Activated CD8-positive, alpha-beta memory T cell treated with anti-CD3 and anti-CD28 coated beads, Interleukin-2, amount 10 ng/mL, durations not matched to agents 7 days and 5 days (primary cell): ENCODE results near the gene TACSTD2. TPM values are rescaled to one million over a fixed set of nuclear protein-coding genes. Genes with fewer than 3 reads are reported as not detected.
"Not testable (repeated sequence)": the region's sequence is repeated elsewhere in the genome, so short reads cannot be mapped to it uniquely, and the experiment has no call there.

Experiments
- ATAC-seq: fragments of 150-1000 bp; cut with Tn5 transposase; one replicate; pipeline ENCODE4 v1.10.0; 2021; ENCODE audit warnings: moderate library complexity
- CTCF ChIA-PET: fragments of 350-600 bp; sonication (Branson Sonifier 250); formaldehyde crosslinking; loops from one replicate; lab custom pipeline; 2021; ENCODE audit warnings: antibody characterized with exemption; lab: Charles Lee
- DNase-seq: peaks from one replicate; pipeline ENCODE4 v3.0.0-alpha.2; 2020
- H3K27ac Mint-ChIP-seq: one replicate; pipeline ENCODE4 v1.8.0; 2021; ENCODE audit warnings: mild to moderate bottlenecking, mixed read lengths
- H3K27me3 Mint-ChIP-seq: one replicate; pipeline ENCODE4 v1.8.0; 2021; ENCODE audit warnings: mixed read lengths
- H3K36me3 Mint-ChIP-seq: one replicate; pipeline ENCODE4 v1.8.0; 2021; ENCODE audit warnings: mild to moderate bottlenecking, mixed read lengths
- H3K4me1 Mint-ChIP-seq: one replicate; pipeline ENCODE4 v1.8.0; 2021; ENCODE audit warnings: mixed read lengths
- H3K4me3 Mint-ChIP-seq: one replicate; pipeline ENCODE4 v1.8.0; 2021; ENCODE audit warnings: mild to moderate bottlenecking, moderate library complexity, mixed read lengths
- H3K9me3 Mint-ChIP-seq: one replicate; pipeline ENCODE4 v1.8.0; 2022; ENCODE audit warnings: low read depth, mixed read lengths
- total RNA-seq, 2 experiments: library from RNA; stranded (reverse); gene quantifications; one replicate each; pipeline ENCODE4 v1.2.3, GENCODE V29; 2021

TACSTD2 gene
- total RNA-seq, 2 experiments from 2014 or later: not detected

- not testable (repeated sequence) for DNase-seq
Measured at GRCh38 chr1:58601921-58602320, 24.9 kb upstream of the TACSTD2 start.

DNA sequence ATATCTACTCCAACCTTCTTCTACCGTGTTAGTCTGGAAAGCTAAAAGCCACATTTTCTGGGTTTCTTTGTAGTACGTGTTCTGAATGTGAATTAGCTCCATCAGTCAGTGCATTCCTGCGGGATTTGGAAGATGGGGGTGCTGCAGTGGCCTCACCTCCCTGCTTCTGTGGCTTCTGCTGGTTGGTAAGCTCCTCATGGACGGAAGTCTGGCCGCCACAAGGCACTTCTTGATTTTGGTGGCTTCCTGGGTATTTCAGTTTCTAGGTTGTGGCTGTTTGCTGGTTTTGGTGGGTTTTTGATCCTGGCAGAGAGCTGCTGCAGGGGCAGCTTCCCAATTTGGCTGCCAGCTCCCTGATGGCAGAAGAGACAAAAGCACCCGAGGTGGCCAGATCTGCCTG is 20.9 kb upstream of the TACSTD2 start:
- H3K27me3 Mint-ChIP-seq: peaks cover 66% of the 10 kb centered on the region
- no peak overlapping the region for H3K27ac Mint-ChIP-seq
- no peak overlapping the region for H3K4me3 Mint-ChIP-seq
- no peak for ATAC-seq
- H3K9me3 Mint-ChIP-seq: no peaks in the 10 kb centered on the region
- DNase-seq: no peak
- peaks cover 8% of the 10 kb centered on the region for H3K4me1 Mint-ChIP-seq
- H3K36me3 Mint-ChIP-seq: no peaks in the 10 kb centered on the region
- CTCF ChIA-PET: no interaction called here

More at GRCh38 chr1:58601921-58602320, 24.9 kb upstream of the TACSTD2 start:
- ATAC-seq, H3K36me3 Mint-ChIP-seq, H3K27ac Mint-ChIP-seq, H3K9me3 Mint-ChIP-seq, CTCF ChIA-PET, H3K4me1 Mint-ChIP-seq, H3K4me3 Mint-ChIP-seq: not testable (repeated sequence)
- peaks cover 76% of the 10 kb centered on the region for H3K27me3 Mint-ChIP-seq

DNA sequence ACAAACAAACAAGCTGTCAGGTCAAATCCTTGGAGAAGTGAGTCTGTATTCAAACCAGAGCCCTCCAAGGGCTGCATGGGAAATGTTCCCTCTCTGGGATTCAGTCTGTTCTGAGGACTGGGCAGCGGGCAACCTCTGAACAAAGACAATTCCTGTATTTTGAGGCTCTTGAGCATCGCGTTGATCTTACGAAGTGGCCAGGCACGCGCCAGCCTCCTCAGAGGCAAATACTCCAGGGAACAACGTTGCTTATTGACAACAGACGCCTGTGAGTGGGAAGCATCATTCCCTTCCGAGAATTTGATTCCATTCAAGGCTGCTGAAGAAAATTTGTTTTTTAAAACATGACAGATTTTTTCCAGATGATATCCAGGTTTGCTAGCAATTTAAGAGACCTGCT is 20.0 kb upstream of the TACSTD2 start:
- no peak for ATAC-seq

GRCh38 chr1:58596631-58597052 is 19.6 kb upstream of the TACSTD2 start:
- H3K27me3 Mint-ChIP-seq: peaks cover 58% of the 10 kb centered on the region
- no peaks in the 10 kb centered on the region for H3K36me3 Mint-ChIP-seq
- H3K27ac Mint-ChIP-seq: no peak overlapping the region

More for the DNA sequence above, 20.0 kb upstream of the TACSTD2 start:
- H3K4me3 Mint-ChIP-seq: no peak overlapping the region
- peaks cover 8% of the 10 kb centered on the region for H3K4me1 Mint-ChIP-seq
- DNase-seq: no peak
- H3K27me3 Mint-ChIP-seq: peaks cover 62% of the 10 kb centered on the region
- CTCF ChIA-PET: interaction anchor here (1.4 kb wide), 1 partner anchor 55 kb away, joined by 4 read pairs; no protein-coding TSS in a partner anchor
- H3K9me3 Mint-ChIP-seq: no peaks in the 10 kb centered on the region
- H3K27ac Mint-ChIP-seq: no peak overlapping the region
- H3K36me3 Mint-ChIP-seq: no peaks in the 10 kb centered on the region

DNA sequence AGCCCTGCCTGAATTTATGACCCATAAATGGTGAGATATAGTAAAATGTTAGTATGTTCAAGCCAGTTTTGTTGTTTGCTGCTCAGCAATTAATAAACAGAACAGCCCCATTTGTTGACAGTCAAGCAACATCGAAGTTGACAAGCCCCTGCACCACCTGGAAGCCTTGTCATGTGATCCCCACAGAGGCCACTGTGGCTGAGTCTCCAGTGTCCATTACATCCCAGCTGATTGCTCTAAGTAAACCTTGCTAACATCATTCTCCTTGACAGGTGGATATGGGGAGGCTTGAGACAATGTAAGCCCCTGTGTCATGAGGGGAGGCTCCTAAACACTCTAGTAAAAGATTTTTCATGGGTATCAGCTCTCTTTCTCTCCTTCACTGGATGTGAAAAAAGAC is 17.5 kb upstream of the TACSTD2 start:
- Mint-ChIP-seq H3K9me3 (no peaks in the 10 kb centered on the region), H3K27me3 (peaks cover 53% of the 10 kb centered on the region), H3K36me3 (no peaks in the 10 kb centered on the region), H3K27ac (no peak overlapping the region), H3K4me3 (no peak overlapping the region), H3K4me1 (peaks cover 8% of the 10 kb centered on the region)
- ATAC-seq (no peak), DNase-seq (no peak)
- CTCF ChIA-PET: no interaction called here

More at GRCh38 chr1:58596631-58597052, 19.6 kb upstream of the TACSTD2 start:
- DNase-seq (no peak), ATAC-seq (no peak)
- Mint-ChIP-seq H3K4me1 (peaks cover 8% of the 10 kb centered on the region), H3K9me3 (no peaks in the 10 kb centered on the region), H3K4me3 (no peak overlapping the region)
- CTCF ChIA-PET: interaction anchor here (1.2 to 1.4 kb wide), 2 partner anchors 20 to 56 kb away, joined by 4 read pairs; no protein-coding TSS in a partner anchor

DNA sequence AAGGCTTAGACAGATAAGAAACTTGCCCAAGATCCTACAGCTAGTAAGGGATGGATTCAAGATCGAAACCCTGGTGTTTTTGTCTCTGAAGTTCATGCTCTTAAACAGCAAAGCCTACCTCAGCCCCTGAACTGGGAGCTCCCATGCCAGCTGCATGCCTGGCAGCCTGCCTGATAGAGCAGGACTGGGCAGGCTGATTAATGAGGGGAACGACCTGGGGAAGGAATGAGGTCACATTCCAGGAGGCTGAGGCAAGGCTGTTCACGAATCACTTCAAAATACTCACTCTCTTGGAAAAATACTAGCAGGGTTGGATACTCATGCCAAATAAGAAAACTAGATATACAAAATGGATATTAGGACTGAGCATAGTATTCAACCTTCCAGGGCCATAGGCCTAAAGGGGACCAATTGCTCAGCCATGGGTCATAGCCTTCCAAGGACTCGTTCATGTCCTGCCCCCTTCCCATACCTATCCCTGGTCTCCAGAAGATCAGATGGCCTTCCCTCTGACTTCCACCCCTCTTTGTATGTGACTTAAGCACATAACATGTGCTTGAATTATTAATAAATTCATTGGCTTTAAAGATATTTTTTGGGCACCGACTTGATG is 15.6 kb upstream of the TACSTD2 start:
- Mint-ChIP-seq H3K27ac (no peak overlapping the region), H3K4me1 (no peaks in the 10 kb centered on the region), H3K4me3 (no peak overlapping the region), H3K9me3 (no peaks in the 10 kb centered on the region), H3K27me3 (peaks cover 44% of the 10 kb centered on the region), H3K36me3 (no peaks in the 10 kb centered on the region)
- ATAC-seq: no peak
- CTCF ChIA-PET: no interaction called here
- no peak for DNase-seq

GRCh38 chr1:58591806-58592205 is 14.8 kb upstream of the TACSTD2 start:
- Mint-ChIP-seq H3K36me3 (no peaks in the 10 kb centered on the region), H3K4me1 (no peaks in the 10 kb centered on the region), H3K9me3 (no peaks in the 10 kb centered on the region), H3K27ac (no peak overlapping the region), H3K4me3 (no peak overlapping the region), H3K27me3 (peaks cover 43% of the 10 kb centered on the region)
- ATAC-seq: no peak
- CTCF ChIA-PET: no interaction called here
- no peak for DNase-seq

DNA sequence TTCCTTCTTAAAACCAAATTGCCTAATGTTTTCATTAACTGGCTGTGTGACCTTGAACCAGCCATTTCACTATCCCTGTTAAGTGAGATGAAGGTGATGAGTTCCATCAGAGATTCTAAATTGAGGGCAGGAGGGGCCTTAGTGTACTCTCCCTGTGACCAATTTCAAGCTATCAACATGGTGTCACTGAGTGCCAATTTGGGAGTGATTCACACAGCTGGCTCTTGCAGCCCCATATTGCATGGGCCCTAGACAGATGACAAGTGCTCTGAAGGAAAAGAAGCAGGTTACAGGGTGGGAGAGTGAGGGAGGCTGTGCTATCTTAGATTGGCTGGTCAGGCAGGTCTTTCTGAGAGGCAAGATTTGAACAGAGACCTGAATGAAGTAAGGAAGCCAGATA is 13.0 kb upstream of the TACSTD2 start:
- CTCF ChIA-PET: no interaction called here
- no peak for ATAC-seq
- no peaks in the 10 kb centered on the region for H3K9me3 Mint-ChIP-seq
- no peak overlapping the region for H3K27ac Mint-ChIP-seq
- H3K36me3 Mint-ChIP-seq: no peaks in the 10 kb centered on the region
- DNase-seq: no peak
- peaks cover 57% of the 10 kb centered on the region for H3K27me3 Mint-ChIP-seq
- peaks cover 3% of the 10 kb centered on the region for H3K4me1 Mint-ChIP-seq
- H3K4me3 Mint-ChIP-seq: no peak overlapping the region

DNA sequence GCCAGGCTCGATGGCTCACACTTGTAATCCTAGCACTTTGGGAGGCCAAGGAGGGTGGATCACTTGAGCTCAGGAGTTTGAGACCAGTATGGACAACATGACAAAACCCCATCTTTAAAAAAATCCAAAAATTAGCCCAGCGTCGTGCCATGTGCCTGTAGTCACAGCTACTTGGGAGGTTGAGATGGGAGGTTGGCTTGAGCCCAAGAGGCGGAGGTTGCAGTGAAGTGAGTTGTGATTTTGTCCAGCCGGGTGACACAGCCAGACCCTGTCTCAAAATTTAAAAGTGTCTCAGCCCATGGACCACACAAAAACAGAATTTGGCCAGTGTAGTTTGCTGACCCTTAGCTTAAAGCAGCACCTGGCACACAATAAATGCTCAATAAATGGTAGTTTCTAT is 11.3 kb upstream of the TACSTD2 start:
- no peak overlapping the region for H3K4me3 Mint-ChIP-seq
- CTCF ChIA-PET: no interaction called here
- DNase-seq: no peak
- H3K36me3 Mint-ChIP-seq: no peaks in the 10 kb centered on the region
- no peak for ATAC-seq
- no peak overlapping the region for H3K27ac Mint-ChIP-seq
- H3K4me1 Mint-ChIP-seq: peaks cover 15% of the 10 kb centered on the region
- no peaks in the 10 kb centered on the region for H3K9me3 Mint-ChIP-seq
- H3K27me3 Mint-ChIP-seq: peaks cover 67% of the 10 kb centered on the region

DNA sequence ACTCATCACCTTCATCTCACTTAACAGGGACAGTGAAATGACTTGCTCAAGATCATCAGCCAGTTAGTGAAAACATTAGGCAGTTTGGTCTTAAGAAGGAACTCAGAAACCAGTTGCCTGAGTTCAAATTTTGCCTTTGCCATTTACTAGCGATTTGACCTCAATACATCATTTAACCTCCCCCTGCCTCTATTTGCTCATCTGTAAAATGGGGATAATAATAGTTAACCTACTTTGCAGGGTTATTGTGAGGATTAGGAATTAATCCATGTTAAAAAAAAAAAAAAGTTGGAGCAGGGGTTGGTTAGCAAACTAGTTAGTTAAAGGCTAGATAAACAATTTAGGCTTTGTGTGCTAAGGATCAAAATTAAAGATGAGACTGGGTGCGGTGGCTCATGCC is 10.6 kb upstream of the TACSTD2 start:
- no peak for ATAC-seq

GRCh38 chr1:58586271-58586670 is 9.2 kb upstream of the TACSTD2 start:
- Mint-ChIP-seq H3K27ac (no peak overlapping the region), H3K27me3 (peaks cover 60% of the 10 kb centered on the region), H3K9me3 (no peaks in the 10 kb centered on the region), H3K4me1 (peaks cover 15% of the 10 kb centered on the region), H3K4me3 (no peak overlapping the region), H3K36me3 (no peaks in the 10 kb centered on the region)
- no peak for ATAC-seq
- no peak for DNase-seq
- CTCF ChIA-PET: no interaction called here

More for the DNA sequence above, 10.6 kb upstream of the TACSTD2 start:
- H3K27ac Mint-ChIP-seq: no peak overlapping the region
- CTCF ChIA-PET: no interaction called here
- no peaks in the 10 kb centered on the region for H3K36me3 Mint-ChIP-seq
- no peak for DNase-seq
- no peaks in the 10 kb centered on the region for H3K9me3 Mint-ChIP-seq
- peaks cover 15% of the 10 kb centered on the region for H3K4me1 Mint-ChIP-seq
- no peak overlapping the region for H3K4me3 Mint-ChIP-seq
- H3K27me3 Mint-ChIP-seq: peaks cover 66% of the 10 kb centered on the region

- no peak for DNase-seq
- no peak overlapping the region for H3K4me3 Mint-ChIP-seq
- peaks cover 61% of the 10 kb centered on the region for H3K27me3 Mint-ChIP-seq
- peaks cover 15% of the 10 kb centered on the region for H3K4me1 Mint-ChIP-seq
- no peaks in the 10 kb centered on the region for H3K9me3 Mint-ChIP-seq
- no peak overlapping the region for H3K27ac Mint-ChIP-seq
- H3K36me3 Mint-ChIP-seq: no peaks in the 10 kb centered on the region
- ATAC-seq: no peak
- CTCF ChIA-PET: no interaction called here
Measured at GRCh38 chr1:58585581-58586151, 8.6 kb upstream of the TACSTD2 start.

GRCh38 chr1:58585166-58585565 is 8.1 kb upstream of the TACSTD2 start:
- no peak for DNase-seq
- Mint-ChIP-seq H3K27me3 (peaks cover 57% of the 10 kb centered on the region), H3K4me1 (peaks cover 15% of the 10 kb centered on the region), H3K36me3 (no peaks in the 10 kb centered on the region), H3K9me3 (no peaks in the 10 kb centered on the region), H3K27ac (no peak overlapping the region), H3K4me3 (no peak overlapping the region)
- CTCF ChIA-PET: no interaction called here
- no peak for ATAC-seq
